Progenitor cell of endocrine pancreas (in vitro differentiated cells): ENCODE results near the gene SCGN. TPM values are rescaled to one million over a fixed set of nuclear protein-coding genes. Genes with fewer than 3 reads are reported as not detected.

ENCODE experiments used
- DNase-seq: peaks from one replicate; pipeline ENCODE4 v3.0.0; 2021; ENCODE audit warnings: low spot score; ENCODE audit not compliant: unreplicated experiment
- H3K27ac Mint-ChIP-seq: 2 replicates; pipeline ENCODE4 v1.8.0; 2021; ENCODE audit warnings: mild to moderate bottlenecking, moderate library complexity, mixed read lengths
- H3K27me3 Mint-ChIP-seq: 2 replicates; pipeline ENCODE4 v1.8.0; 2021; ENCODE audit warnings: mixed read lengths
- H3K36me3 Mint-ChIP-seq: 2 replicates; pipeline ENCODE4 v1.8.0; 2022; ENCODE audit warnings: mixed read lengths; ENCODE audit not compliant: insufficient read depth
- H3K4me1 Mint-ChIP-seq: 2 replicates; pipeline ENCODE4 v1.8.0; 2021; ENCODE audit warnings: low read depth, mixed read lengths
- H3K4me3 Mint-ChIP-seq: 2 replicates; pipeline ENCODE4 v1.8.0; 2021; ENCODE audit warnings: low read depth, mild to moderate bottlenecking, moderate library complexity, mixed read lengths
- H3K9me3 Mint-ChIP-seq: 2 replicates; pipeline ENCODE4 v1.8.0; 2021; ENCODE audit warnings: low read depth, mixed read lengths
- CTCF ChIP-seq: fragments of 200-600 bp; sonication (generic); IDR thresholded peaks from one replicate; pipeline ENCODE4 v1.5.0; 2021; ENCODE audit warnings: antibody characterized with exemption, mild to moderate bottlenecking; ENCODE audit not compliant: unreplicated experiment
- long read RNA-seq: library from polyadenylated mRNA; unstranded; transcript quantifications from one replicate; pipeline ENCODE4 v2.0.0, GENCODE V29; 2020
- total RNA-seq: library from RNA; stranded (reverse); gene quantifications from 2 replicates; pipeline ENCODE4 v1.2.1, GENCODE V29; 2021

SCGN gene, protein sequence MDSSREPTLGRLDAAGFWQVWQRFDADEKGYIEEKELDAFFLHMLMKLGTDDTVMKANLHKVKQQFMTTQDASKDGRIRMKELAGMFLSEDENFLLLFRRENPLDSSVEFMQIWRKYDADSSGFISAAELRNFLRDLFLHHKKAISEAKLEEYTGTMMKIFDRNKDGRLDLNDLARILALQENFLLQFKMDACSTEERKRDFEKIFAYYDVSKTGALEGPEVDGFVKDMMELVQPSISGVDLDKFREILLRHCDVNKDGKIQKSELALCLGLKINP
- total RNA-seq = 95.0 and 97.2 TPM in 2 replicates
- long read RNA-seq, transcript SCGN-202 (11 exons, 1,447 nt) = major isoform, 95 of 231 reads
- long read RNA-seq, partial matches to known transcripts = 47 of 231 reads
- long read RNA-seq, other reads (novel, unspliced or antisense) = 85 of 231 reads

DNA sequence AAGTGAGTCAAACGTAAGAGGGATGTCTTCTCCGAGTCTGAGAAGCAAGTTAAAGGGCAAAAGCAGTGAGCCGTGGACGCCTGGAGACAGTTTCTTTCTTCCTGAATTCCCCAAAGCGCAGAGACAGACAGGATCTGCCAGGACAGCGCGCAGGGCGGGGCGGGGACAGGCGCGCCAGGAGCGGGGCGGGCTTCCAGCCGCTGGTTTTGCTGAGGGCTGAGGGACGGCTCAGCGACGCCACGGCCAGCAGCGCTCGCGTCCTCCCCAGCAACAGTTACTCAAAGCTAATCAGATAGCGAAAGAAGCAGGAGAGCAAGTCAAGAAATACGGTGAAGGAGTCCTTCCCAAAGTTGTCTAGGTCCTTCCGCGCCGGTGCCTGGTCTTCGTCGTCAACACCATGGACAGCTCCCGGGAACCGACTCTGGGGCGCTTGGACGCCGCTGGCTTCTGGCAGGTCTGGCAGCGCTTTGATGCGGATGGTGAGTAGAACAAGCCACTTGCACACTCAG lies at the start of gene SCGN:
SCGN (plus strand) TSS at position 209 of the 509 bp plus-strand sequence; CDS start at position 398, 189 bp downstream.
- no peak within 1 kb of the TSS for H3K27ac Mint-ChIP-seq
- peak within 1 kb of the TSS; percentile 68 for H3K4me3 Mint-ChIP-seq
- no peak for TF ChIP-seq CTCF
- H3K36me3 Mint-ChIP-seq = no peaks in the 10 kb centered on the region
- peaks cover 41% of the 10 kb centered on the region for H3K27me3 Mint-ChIP-seq
- peaks cover 3% of the 10 kb centered on the region for H3K4me1 Mint-ChIP-seq
- no peaks in the 10 kb centered on the region for H3K9me3 Mint-ChIP-seq
- peak; percentile 69 for DNase-seq

GRCh38 chr6:25602674-25602982 lies 49.4 kb upstream of the SCGN start:
- no peak overlapping the region for H3K4me3 Mint-ChIP-seq
- no peaks in the 10 kb centered on the region for H3K27me3 Mint-ChIP-seq
- peaks cover 40% of the 10 kb centered on the region for H3K36me3 Mint-ChIP-seq
- H3K9me3 Mint-ChIP-seq = no peaks in the 10 kb centered on the region
- H3K4me1 Mint-ChIP-seq = peaks cover 31% of the 10 kb centered on the region
- TF ChIP-seq CTCF = no peak
- H3K27ac Mint-ChIP-seq = no peak overlapping the region
- no peak for DNase-seq

GRCh38 chr6:25603251-25603650 lies 48.8 kb upstream of the SCGN start:
- TF ChIP-seq CTCF = no peak
- H3K36me3 Mint-ChIP-seq = peaks cover 40% of the 10 kb centered on the region
- no peaks in the 10 kb centered on the region for H3K9me3 Mint-ChIP-seq
- no peak for DNase-seq
- no peak overlapping the region for H3K4me3 Mint-ChIP-seq
- no peaks in the 10 kb centered on the region for H3K27me3 Mint-ChIP-seq
- no peak overlapping the region for H3K27ac Mint-ChIP-seq
- peaks cover 29% of the 10 kb centered on the region for H3K4me1 Mint-ChIP-seq

DNA sequence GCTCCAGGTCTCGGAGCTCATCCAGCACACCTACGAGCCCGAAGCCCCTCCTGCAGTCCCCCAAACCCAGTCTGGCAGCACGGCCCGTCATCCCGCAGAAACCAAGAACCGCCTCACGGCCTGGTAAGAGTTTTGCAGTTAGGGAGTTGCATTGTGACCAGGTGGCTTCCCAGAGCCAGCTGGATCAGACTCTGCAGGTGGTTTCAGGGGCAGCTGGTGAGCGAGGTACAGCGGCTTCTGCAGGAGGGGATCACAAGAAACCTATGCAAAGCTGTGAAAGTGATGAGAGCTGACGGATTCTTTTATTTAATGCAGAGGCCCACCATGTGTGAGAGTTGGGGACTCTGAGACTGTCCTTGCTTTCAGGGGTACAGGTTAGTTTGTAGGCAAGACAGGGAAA lies 45.9 kb upstream of the SCGN start:
- Mint-ChIP-seq H3K36me3 (peaks cover 20% of the 10 kb centered on the region), H3K27me3 (no peaks in the 10 kb centered on the region), H3K9me3 (no peaks in the 10 kb centered on the region), H3K4me3 (no peak overlapping the region), H3K27ac (no peak overlapping the region), H3K4me1 (peaks cover 10% of the 10 kb centered on the region)
- no peak for DNase-seq
- no peak for TF ChIP-seq CTCF

GRCh38 chr6:25608558-25609174 lies 43.3 kb upstream of the SCGN start:
- Mint-ChIP-seq H3K36me3 (peaks cover 32% of the 10 kb centered on the region), H3K9me3 (no peaks in the 10 kb centered on the region), H3K27me3 (no peaks in the 10 kb centered on the region), H3K27ac (no peak overlapping the region), H3K4me1 (peaks cover 3% of the 10 kb centered on the region), H3K4me3 (no peak overlapping the region)
- no peak for TF ChIP-seq CTCF
- no peak for DNase-seq
